Stimulated activated CD8-positive, alpha-beta memory T cell treated with anti-CD3 and anti-CD28 coated beads, Interleukin-4, amount 100 ng/mL, for 24 hours (primary cell): Measurements from ENCODE around the gene ZBTB22.
A peak's percentile ranks its signal among the peaks of the same experiment; 100 is the strongest.
"Not testable (repeated sequence)": the region's sequence is repeated elsewhere in the genome, so short reads cannot be mapped to it uniquely, and the experiment has no call there.

ENCODE experiments used
- DNase-seq: peaks from one replicate; pipeline ENCODE4 v3.0.0-alpha.2; 2020; ENCODE audit warnings: low read depth

ZBTB22 gene

DNA sequence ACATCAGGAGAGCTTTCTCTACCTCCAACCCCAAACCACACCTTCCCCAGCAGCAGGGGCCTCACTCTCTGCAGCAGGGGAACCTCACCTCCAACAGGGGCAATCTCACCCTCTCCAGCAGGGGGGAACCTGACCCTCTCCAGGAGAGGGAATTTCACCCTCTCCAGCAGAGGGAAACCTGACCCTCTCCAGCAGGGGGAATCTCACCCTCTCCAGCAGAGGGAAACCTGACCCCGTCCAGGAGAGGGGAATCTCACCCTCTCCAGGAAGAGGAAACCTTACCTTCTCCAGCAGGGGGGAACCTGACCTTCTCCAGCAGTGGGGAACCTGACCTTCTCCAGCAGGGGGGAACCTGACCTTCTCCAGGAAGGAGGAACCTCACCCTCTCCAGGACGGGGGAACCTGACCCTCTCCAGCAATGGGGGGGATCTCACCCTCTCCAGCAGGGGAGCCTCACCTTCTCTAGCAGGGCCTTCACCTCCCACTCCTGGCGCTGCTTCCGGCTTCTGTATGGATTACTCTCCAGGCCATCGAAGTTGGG is 37.5 kb downstream of the ZBTB22 start:
- no peak for DNase-seq

GRCh38 chr6:33279257-33279695 is 38.3 kb downstream of the ZBTB22 start:
- DNase-seq, result no peak

GRCh38 chr6:33278810-33279209 is 38.7 kb downstream of the ZBTB22 start:
- DNase-seq, result no peak

DNA sequence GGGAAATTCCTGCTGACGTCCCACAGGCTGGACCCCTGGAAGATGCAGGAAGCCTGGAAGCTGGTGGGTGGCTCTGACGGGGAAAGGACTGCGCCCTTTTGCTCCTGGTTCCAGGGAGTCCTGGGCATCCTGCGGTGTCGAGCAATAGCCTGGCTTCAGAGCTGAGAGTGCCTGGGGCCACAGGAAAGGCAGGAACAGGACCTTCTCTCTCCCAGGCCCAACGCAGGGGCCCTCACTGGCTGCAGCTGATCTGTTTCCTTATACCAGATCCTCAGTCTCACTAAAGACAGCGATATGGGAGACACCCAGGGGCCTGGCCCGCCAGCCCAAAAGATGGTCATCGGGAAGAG is 39.2 kb downstream of the ZBTB22 start:
- no peak for DNase-seq

DNA sequence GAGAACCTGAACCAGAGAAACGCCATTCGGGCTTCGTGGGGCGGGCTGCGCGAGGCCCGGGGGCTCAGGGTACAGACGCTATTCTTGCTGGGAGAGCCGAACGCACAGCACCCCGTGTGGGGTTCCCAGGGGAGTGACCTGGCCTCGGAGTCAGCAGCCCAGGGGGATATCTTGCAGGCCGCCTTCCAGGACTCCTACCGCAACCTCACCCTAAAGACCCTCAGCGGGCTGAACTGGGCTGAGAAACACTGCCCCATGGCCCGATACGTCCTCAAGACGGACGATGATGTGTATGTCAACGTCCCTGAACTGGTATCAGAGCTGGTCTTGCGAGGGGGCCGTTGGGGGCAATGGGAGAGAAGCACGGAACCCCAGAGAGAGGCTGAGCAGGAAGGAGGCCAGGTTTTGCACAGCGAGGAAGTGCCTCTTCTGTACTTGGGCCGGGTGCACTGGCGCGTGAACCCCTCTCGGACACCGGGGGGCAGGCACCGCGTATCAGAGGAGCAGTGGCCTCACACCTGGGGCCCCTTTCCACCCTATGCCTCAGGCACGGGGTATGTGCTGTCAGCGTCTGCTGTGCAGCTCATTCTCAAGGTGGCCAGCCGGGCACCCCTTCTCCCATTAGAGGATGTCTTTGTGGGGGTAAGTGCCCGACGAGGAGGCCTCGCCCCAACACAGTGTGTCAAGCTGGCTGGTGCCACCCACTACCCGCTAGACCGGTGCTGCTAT is 39.7 kb downstream of the ZBTB22 start:
- DNase-seq, result no peak

- DNase-seq, result peak; percentile 72
Measured at GRCh38 chr6:33276864-33277662, 40.5 kb downstream of the ZBTB22 start, which contains the start of gene B3GALT4. TSS of gene B3GALT4 (plus strand) at chr6:33277123. CDS start at chr6:33277420, 297 bp downstream.

DNA sequence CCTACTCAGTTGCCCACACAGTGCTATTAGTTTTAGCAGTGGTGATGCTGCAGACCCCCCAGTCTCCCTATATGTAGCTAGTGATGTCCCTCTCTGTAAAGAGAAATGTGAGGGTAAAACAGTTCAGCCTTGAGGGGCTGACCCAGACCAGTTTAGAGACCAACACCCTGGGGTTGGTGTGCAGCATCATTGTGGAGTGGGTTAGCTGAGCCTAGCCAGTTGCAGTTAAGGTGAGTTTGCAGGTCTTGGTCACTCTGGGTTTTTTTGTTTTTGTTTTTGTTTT is 41.0 kb downstream of the ZBTB22 start:
- DNase-seq, result no peak

GRCh38 chr6:33275795-33276580 is 41.6 kb downstream of the ZBTB22 start:
- DNase-seq, result not testable (repeated sequence)

DNA sequence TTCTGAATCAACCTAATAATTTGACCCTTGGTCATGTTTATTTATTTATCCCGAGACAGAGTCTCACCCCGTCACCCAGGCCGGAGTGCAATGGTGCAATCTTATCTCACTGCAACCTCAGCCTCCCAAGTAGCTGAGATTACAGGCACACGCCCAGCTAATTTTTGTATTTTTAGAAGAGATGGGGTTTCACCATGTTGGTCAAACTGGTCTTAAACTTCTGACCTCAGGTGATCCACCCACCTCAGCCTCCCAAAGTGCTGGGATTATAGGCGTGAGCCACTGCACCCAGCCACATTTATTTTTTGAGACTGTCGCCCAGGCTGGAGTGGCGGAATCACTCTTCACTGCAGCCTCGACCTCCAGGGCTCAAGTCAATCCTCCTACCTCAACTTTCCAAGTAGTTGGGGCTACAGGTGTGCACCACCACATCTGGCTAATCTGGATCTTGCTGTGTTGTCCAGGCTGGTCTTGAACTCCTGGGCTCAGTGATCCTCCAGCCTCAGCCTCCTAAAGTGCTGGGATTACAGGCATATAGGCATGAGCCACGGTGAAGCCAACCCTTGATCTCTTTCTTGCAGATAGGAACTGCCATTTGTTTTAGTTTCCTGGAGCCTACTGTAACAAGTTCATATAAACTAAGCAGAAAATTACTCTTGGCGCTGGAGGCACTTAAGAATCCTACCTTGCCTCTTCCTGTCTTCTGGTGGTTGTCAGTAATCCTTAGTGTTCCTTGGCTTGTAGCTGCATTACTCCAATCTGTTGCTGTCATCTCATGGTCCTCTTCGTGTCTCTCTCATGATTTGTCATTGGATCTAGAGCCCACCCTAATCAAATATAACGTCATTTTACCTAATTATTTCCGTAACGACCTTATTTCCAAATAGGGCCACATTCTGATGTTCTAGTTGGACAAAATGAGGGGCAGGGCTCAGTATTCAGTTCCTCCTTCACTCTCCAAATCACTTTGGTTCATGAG is 43.3 kb downstream of the ZBTB22 start:
- no peak for DNase-seq

DNA sequence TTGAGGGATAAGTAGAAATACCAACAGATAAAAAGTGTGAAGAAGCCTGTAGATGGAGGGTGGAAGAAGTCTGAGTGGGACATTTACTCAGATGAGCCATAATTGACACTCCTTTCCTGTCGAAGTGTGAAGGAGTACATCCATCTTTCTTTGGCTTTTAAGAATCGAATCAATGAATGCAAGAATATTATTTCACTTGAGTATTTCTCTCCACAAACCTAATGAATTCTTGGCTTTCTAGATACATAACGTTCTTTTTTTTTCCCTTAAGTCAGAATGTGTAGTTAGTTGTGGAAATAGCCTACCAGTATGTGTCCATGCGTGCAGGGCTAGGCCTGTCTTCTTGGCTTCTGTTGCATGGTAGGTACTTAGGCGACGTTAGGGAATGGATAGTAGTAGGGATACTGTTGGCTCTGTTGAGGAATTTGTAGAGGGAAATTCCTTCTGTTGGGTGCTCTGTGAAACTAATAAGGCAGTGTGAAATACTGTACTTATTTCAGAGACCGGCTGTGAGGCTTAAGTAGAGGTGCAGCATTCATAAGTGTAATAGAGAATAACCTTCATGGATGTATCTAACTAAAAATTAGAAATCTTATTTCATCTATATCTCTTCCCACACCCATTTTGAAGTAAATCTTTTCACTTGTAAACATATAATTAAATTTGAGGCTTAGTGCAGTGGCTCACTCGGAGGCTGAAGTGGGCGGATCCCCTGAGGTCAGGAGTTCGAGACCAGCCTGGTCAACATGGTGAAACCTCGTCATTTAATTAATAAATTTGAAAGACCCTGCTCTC is 44.2 kb downstream of the ZBTB22 start:
- DNase-seq, result no peak

GRCh38 chr6:33272275-33273128 is 45.0 kb downstream of the ZBTB22 start:
- DNase-seq, result no peak

DNA sequence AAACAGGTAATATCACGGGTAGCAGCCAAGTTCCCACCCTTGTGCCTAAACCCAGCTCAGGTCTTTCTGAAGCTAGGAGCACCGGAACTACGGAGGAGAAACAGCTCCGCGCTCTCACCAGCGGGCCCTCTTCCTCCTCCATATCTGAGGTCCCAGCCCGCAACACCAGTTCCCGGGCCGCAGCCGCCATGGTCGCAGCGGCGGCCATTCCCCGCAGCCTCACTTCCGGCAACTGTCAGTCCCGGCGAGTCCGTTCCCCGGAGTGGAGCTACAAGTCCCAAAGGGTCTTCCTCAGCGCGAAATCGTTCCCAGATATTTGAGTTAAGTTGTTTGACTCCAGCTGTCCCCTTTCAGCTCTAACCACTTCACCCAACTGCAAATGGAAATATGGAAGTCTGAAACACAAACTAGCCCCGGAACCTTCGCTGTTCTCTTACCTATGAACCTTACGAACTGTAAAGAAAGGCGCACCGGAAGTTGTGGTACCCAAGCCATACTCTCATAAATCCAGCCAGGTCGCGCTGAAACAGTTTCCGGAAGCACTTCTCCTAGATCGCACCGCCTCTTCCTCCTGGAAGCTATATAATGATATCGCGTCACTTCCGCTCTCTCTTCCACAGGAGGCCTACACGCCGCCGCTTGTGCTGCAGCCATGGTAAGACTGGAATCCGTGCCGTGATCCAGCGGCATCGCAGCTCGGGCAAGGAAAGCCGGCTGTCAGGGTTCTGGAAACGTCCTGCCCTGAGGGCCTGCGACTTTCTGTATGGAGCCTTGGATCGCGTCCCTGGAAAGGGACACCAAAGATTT is 45.9 kb downstream of the ZBTB22 start, which contains the start of the genes RPS18 and VPS52:
Gene RPS18 (plus strand): TSS at position 608 of the 807 bp plus-strand sequence. CDS start 45 bp downstream, at position 653.
Gene VPS52 (minus strand): TSS at position 409 of the 807 bp plus-strand sequence. CDS start 201 bp downstream, at position 208.
- DNase-seq, result peak; percentile 77

GRCh38 chr6:33271117-33271467 is 46.5 kb downstream of the ZBTB22 start:
- no peak for DNase-seq
